ENCODE results near the gene CHST3. TPM values are rescaled to one million over a fixed set of nuclear protein-coding genes. Genes with fewer than 3 reads are reported as not detected.
A peak's percentile ranks its signal among the peaks of the same experiment; 100 is the strongest.
"Not testable (repeated sequence)": the region's sequence is repeated elsewhere in the genome, so short reads cannot be mapped to it uniquely, and the experiment has no call there.

The CHST3 gene
- polyA plus RNA-seq, 1 donor from 2014 or later, result not detected

DNA sequence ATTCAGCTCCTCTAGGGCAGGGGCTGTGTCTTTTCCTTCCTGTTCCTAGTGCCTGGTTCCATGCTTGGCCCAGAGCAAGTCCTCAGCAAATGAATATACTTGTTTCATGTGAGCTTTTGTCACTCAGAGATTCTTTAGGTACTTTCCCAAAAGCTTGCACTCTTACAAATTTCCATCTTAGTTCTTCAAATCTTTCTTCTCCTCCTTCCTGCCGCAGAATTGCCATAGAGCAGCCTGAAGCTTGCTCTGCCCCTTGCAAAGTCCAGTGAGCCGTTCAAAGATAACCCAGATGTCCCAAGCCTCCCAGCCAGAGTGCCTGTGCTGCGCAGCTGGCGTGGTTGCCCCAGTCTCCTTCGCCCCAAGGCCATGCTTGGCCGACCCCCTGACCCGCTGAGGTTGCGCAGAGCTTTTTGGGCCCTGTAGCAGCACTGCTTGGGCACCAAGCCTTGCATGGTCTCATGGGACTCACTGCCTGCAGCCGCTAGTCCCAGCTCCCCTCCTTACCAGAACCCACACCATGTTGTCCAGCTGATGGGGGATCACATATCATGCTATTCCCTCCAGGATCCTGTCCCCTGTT, 20.7 kb downstream of the CHST3 start:
- H3K27me3 Mint-ChIP-seq, result peaks cover 14% of the 10 kb centered on the region
- no peaks in the 10 kb centered on the region for H3K9me3 Mint-ChIP-seq
- H3K4me3 Mint-ChIP-seq, result no peak overlapping the region
- H3K36me3 Mint-ChIP-seq, result peaks cover 5% of the 10 kb centered on the region
- H3K27ac Mint-ChIP-seq, result no peak overlapping the region
- peaks cover 0 to 14% (median 9%) of the 10 kb centered on the region in 3 donors for H3K4me1 Mint-ChIP-seq

DNA sequence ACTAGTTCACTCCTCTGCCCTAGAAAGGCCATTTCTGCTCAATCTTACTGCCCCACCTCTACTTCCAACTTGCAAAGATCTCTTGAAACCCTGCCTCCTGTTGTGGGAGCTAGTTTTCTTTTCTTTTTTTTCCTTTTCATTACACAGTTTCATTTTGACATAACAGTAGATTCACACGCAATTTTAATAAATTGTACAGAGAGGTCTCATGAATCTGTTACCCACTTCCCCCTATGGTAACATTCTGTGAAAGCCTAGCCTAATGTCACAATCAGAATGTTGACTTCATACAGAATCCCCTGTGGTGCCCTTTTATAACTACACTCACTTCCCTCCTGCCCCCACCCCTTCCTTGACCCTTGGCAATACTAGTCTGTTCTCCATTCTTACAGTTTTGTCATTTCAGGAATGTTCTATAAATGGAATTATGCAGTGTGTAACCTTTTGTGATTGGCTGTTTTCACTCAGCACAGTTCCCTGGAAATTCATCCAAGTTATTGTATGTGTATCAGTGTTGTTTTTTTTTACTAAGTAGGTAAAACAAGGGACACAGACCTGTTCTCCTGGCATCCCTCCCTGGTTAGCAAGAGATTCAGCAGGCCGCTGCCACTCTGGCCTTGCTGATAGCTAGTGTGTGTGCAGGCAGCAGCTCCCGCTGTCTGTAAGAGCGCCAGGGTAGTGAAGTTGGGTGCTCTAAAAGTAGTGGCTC, 21.5 kb downstream of the CHST3 start:
- Mint-ChIP-seq H3K4me1 (peaks cover 0 to 14% (median 9%) of the 10 kb centered on the region in 3 donors), H3K27ac (no peak overlapping the region), H3K27me3 (peaks cover 17% of the 10 kb centered on the region), H3K36me3 (peaks cover 5% of the 10 kb centered on the region), H3K9me3 (no peaks in the 10 kb centered on the region), H3K4me3 (no peak overlapping the region)

DNA sequence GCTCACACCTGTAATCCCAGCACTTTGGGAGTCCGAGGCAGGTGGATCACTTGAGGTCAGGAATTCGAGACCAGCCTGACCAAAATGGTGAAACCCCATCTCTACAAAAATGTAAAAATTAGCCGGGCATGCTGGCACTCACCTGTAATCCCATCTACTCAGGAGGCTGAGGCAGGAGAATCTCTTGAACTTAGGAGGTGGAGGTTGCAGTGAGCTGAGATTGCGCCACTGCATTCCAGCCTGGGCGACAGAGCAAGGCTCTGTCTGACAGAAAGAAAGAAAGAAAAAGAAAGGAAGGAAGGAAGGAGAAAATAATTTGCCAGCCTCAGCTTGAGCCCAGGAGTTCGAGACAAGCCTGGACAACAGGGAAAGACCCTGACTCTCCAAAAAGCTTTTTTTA, 24.7 kb downstream of the CHST3 start:
- peaks cover 18% of the 10 kb centered on the region for H3K27me3 Mint-ChIP-seq
- H3K36me3 Mint-ChIP-seq, H3K4me3 Mint-ChIP-seq, H3K9me3 Mint-ChIP-seq, H3K27ac Mint-ChIP-seq: not testable (repeated sequence)
- peaks cover 0 to 14% (median 8%) of the 10 kb centered on the region in 3 donors for H3K4me1 Mint-ChIP-seq

DNA sequence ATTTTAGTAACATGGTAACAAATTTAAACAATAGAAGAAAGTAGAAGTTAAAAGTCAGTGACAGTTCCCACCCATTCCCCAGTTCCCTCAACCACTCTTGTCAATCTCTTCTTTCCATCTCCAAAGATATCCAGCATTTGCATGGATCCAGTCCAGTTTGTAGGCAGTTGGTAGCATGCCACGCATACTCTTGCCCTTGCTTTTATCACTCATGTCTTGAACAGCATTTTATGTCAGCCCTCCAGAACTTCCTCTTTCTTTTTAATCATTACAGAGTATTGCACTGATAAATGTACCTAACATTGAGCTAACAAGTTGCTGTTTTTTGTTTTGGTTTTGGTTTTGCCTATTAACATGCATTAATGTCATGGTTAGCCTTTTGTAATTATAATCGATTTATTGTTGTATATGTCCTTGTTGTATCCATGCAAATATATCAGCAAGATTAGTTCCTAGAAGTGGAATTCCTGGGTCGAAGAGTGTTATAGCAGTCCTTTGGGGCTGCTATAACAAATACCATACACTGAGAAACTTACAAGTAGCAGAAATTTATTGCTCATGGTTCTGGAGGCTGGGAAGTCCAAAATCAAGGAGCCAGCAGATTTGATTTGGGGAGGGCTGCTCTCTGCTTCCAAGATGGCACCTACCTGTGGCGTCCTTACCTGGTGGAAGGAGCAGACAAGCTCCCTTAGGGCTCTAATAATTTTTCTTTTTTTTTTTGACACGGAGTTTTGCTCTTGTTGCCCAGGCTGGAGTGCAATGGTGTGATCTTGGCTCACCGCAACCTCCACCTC, 25.7 kb downstream of the CHST3 start:
- H3K9me3 Mint-ChIP-seq, result no peaks in the 10 kb centered on the region
- peaks cover 0 to 10% (median 7%) of the 10 kb centered on the region in 3 donors for H3K4me1 Mint-ChIP-seq
- H3K27me3 Mint-ChIP-seq, result peaks cover 15% of the 10 kb centered on the region

DNA sequence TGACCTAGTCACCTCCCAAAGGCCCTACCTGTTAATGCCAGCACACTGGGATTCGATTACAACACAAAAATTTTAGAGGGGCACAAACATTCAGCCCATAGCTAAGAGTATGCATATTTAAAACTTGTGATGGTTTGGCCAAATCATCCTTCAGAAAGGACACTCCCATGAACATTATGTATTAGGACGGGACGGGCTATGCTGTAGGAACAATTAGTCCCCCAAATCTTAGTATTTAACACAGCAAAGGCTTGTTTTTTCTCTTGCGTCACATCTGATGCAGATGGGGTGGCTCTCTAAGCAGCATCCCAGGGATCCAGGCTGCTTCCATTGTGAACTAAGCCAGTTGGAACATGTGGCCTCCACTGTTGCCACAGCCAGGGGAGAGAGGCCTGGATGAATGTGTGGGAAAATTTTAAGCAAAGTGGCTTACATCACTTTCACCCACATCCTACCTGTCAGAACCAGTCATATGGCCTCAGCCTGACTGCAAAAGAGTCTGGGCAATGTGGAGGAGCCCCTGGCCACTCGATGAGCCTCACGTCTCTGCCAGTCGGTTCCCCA, 26.6 kb downstream of the CHST3 start:
- Mint-ChIP-seq H3K9me3 (no peaks in the 10 kb centered on the region), H3K4me1 (peaks cover 0 to 3% (median 2%) of the 10 kb centered on the region in 3 donors), H3K27me3 (peaks cover 12% of the 10 kb centered on the region), H3K36me3 (peaks cover 4% of the 10 kb centered on the region), H3K27ac (no peak overlapping the region), H3K4me3 (no peak overlapping the region)

More for the DNA sequence above, 25.7 kb downstream of the CHST3 start:
- H3K36me3 Mint-ChIP-seq, result peaks cover 4% of the 10 kb centered on the region
- peak overlapping the region in 1 of 4 donors; percentile 1 for H3K4me3 Mint-ChIP-seq
- no peak overlapping the region for H3K27ac Mint-ChIP-seq

DNA sequence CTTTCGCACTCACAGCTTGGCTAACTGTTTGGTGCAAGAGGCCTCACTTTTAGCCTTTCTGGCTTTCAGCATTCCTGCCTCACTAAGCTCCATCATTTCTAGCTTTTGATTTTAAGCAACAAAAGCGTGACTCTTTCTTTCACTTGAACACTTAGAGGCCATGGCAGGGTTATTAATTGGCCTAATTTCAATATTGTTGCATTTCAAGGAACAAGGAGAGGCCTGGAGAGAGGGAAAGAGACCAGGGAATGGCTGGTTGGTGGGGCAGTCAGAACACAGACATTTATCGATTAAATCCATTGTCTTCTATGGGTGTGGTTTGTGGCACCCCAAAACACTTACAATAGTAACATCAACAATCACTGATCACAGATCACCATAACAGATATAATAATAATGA, 31.3 kb downstream of the CHST3 start:
- H3K4me1 Mint-ChIP-seq, result peaks cover 2 to 10% (median 8%) of the 10 kb centered on the region in 3 donors
- H3K4me3 Mint-ChIP-seq, result no peak overlapping the region
- H3K36me3 Mint-ChIP-seq, result no peaks in the 10 kb centered on the region
- H3K27ac Mint-ChIP-seq, result no peak overlapping the region
- H3K9me3 Mint-ChIP-seq, result no peaks in the 10 kb centered on the region
- H3K27me3 Mint-ChIP-seq, result peaks cover 11% of the 10 kb centered on the region

DNA sequence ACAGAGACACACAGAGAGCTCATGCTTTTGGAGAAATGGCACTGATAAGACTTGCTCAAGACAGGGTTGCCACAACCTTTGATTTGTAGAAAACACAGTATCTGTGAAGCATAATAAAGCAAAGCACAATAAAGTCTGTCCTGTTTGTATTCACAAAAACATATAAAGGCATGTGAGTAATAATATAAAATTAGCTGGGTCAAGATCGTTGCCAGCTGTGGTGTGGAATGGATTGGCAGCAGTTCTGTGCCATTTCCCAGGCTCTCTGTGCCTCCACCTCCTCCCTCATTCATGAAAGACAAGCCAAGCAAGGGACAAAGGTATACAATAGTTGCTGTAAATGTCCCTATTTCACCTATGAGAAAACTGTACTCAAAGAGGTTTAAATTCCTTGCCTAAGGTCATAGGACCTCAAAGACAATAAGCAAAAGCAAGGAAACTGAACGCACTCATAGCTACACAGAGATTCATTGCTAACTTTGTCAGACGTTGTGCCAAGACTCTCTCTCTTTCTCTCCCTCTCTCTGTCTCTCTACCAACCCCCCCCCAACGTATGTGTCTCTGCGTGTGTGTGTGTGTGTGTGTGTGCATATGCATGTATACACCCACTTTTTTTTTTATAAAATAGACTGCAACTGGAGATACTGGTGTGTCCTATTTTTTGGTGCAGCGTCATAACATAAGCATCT, 31.8 kb downstream of the CHST3 start:
- H3K4me3 Mint-ChIP-seq, result no peak overlapping the region
- peaks cover 6% of the 10 kb centered on the region for H3K27me3 Mint-ChIP-seq
- H3K36me3 Mint-ChIP-seq, result no peaks in the 10 kb centered on the region
- H3K9me3 Mint-ChIP-seq, result no peaks in the 10 kb centered on the region
- no peak overlapping the region for H3K27ac Mint-ChIP-seq
- H3K4me1 Mint-ChIP-seq, result peaks cover 2 to 10% (median 8%) of the 10 kb centered on the region in 3 donors

DNA sequence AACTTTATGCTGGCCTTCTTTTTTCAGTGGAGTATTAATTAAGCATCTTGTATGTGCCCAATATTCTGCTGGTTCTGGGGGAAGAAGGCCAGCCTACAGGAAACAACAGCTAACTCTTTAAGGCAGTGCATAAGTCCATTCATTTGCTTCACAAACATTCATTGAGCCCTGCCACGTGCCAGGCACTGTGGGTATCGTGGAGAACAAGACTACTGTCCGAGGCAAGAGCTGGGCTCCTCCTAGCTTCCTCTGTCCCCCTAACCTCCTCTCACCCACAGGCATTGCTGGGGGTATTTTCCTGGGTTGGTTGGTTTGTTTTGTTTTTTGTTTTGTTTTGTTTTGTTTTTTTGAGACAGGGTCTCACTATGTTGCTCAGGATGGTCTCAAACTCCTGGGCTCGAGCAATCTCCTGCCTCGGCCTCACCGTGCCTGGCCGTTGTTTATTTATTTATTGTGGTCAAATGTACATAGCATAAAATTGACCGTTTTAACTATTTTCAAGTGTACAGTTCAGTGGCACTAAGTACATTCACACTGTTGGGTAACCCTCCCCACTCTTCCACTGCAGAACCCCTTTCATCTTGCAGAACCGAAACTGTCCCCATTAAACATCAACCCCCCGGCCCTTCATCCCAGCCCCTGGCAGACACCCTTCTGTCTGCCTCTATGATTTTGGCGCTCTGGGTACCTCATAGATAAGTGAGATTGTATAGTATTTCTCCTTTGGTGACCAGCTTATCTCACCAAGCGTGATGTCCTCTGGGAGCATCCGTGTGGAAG, 32.6 kb downstream of the CHST3 start:
- Mint-ChIP-seq H3K36me3 (no peaks in the 10 kb centered on the region), H3K27ac (no peak overlapping the region), H3K9me3 (no peaks in the 10 kb centered on the region), H3K27me3 (peaks cover 6% of the 10 kb centered on the region), H3K4me1 (peaks cover 2 to 10% (median 8%) of the 10 kb centered on the region in 3 donors), H3K4me3 (peak overlapping the region in 1 of 4 donors; percentile 49)

DNA sequence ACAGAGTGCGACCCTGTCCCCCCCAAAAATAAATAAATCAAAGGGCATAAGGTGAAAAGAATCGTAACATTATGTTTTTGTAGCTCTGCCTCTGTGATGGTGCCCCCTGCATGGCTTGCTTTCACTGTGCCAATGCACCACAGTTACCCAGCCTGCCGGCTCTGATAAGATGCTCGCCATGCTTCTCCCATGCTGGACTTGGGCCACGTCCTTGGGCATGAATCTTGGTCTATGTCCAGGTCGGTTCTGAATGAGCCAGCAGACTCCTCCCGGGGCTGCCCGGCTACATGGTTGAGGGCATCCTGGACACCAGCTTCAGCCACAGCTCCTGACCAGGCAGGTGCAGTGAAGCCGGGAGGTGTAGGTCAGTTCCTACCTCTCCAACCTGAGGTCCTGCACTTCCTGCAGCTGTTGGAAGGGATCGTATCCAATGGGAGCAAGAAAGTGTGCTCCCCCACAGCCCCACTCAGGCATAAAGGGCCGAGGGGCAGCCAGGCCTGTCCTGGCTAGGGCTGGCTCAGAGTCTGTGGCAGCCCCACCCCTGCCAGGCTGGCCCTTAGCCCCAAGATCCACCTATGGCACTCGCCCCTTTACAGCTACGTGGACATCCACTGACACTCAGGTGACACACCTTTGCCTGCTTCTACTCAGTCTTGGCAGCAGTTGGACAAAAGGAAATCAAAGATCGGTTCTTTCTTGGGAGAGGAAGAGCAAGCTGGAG, 34.1 kb downstream of the CHST3 start:
- Mint-ChIP-seq H3K36me3 (no peaks in the 10 kb centered on the region), H3K4me3 (no peak overlapping the region), H3K9me3 (no peaks in the 10 kb centered on the region), H3K27me3 (peaks cover 6% of the 10 kb centered on the region), H3K27ac (no peak overlapping the region), H3K4me1 (peaks cover 1 to 10% (median 8%) of the 10 kb centered on the region in 3 donors)

DNA sequence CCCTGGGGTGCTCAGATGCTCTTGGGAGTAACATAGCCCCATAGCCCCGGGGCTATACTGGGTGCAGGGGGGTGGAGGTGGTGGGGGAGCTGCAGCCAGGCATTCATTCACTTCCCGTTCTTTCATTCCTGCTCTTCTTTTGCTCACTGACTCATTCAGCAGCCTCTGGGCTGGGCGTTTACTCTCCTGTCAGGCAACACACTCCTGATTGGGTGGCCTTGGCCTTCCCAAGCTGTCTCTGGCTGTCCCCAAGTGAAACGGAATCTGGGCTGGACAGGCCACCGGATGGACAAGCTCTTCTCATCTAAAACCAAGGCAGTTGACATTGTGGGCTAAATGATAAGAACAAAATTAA, 34.6 kb downstream of the CHST3 start:
- H3K27ac Mint-ChIP-seq, result no peak overlapping the region
- no peaks in the 10 kb centered on the region for H3K36me3 Mint-ChIP-seq
- no peak overlapping the region for H3K4me3 Mint-ChIP-seq
- no peaks in the 10 kb centered on the region for H3K9me3 Mint-ChIP-seq
- H3K27me3 Mint-ChIP-seq, result peaks cover 6% of the 10 kb centered on the region
- peaks cover 0 to 10% (median 8%) of the 10 kb centered on the region in 3 donors for H3K4me1 Mint-ChIP-seq

DNA sequence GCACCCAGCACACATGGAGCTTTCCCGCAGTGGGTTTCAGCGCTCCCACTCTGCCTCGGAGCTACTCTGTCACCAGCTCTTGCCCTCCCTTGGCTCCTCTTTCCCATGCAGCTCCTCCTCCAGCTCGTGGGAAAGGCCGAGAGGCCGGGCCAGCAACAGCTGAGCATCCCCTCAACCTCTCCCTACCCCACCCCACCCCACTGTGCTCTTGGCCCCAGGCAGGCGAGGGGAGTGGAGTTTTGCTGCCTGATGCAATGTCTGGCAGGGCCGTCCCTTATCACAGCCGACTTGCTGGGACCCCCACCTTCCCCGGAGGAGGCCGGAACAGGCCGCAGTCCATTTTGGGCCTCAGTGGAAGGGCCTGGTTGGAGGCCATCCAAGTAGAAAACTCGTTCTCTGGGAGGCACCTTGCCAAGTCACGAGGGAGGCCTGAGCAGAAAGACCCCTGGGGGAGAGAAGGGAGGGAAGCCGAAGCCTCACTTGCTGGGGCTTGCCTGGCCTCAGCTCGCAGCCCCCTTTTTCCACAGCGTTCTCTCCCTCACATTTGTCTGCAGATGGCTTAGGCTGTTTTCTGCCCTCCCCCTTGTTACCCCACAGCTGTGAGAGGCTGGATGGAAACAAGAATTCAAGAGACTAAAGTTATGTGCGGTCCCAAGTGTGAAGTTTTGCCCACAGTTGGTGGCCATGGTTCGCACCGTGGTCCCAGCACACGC, 35.3 kb downstream of the CHST3 start:
- no peak overlapping the region for H3K27ac Mint-ChIP-seq

DNA sequence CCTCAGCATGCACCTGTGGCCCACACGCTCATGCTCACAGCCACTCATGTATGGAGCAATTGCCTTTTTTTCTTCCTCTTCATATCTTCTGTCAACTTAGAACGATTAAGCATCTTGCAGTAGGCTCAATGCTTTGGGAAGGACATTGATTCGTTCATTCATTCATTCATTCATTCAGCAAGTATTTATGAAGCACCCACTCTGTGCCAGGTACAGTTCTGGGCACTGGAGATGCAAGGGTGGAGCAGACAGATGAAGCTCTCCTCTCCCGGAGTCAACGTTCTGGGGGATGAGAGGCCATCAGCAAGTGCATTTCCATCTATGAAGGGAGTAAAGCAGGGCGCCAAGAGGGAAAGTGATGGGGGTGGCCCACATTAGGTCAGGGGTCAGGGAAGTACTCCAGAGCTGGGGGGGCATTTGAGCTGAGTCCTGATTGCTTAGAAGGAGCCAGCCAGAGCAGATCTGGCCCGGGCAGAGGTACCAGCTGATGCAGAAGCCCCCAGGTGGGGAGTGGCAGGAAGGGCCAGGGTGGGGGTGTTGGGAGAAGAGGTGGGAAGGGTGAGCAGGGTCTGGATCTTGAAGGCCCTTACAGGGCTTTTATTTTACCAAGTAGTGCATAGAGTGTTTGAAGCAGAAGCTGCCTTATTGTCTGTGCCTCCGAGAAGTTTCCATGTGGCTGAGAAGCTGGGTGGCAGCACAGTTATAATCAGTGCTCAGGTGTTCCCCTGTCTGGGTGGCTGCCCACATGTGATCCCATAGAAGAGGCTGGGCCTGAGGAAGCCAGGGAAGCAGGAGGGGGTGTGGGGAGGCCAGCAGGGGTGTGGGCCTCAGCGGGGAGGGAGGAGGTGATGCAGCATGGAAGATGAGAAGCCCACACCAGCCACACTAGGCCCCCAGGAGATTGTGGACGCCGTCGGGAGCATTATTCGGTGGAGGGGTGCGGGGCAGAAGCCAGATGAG, 36.2 kb downstream of the CHST3 start:
- Mint-ChIP-seq H3K9me3 (no peaks in the 10 kb centered on the region), H3K4me3 (peak overlapping the region in 1 of 4 donors; percentile 59), H3K36me3 (no peaks in the 10 kb centered on the region), H3K4me1 (peaks cover 0 to 10% (median 8%) of the 10 kb centered on the region in 3 donors), H3K27me3 (peaks cover 6% of the 10 kb centered on the region), H3K27ac (no peak overlapping the region)

More for the DNA sequence above, 35.3 kb downstream of the CHST3 start:
- Mint-ChIP-seq H3K4me1 (peaks cover 0 to 10% (median 8%) of the 10 kb centered on the region in 3 donors), H3K9me3 (no peaks in the 10 kb centered on the region), H3K4me3 (peak overlapping the region in 1 of 4 donors; percentile 59), H3K27me3 (peaks cover 6% of the 10 kb centered on the region), H3K36me3 (no peaks in the 10 kb centered on the region)
